ENCODE results near the gene CFAP54.

- no peak for TF ChIP-seq ISL1 (CRISPR knock-in tag; IDR thresholded peaks at IDR 0.05)
- TF ChIP-seq ZNF565 (CRISPR knock-in tag; conservative IDR thresholded peaks at IDR 0.05; ENCODE audit: low read depth), result no peak
- no peak for TF ChIP-seq ARNTL (CRISPR knock-in tag; IDR thresholded peaks at IDR 0.05; ENCODE audit: borderline replicate concordance, low read depth)
- TF ChIP-seq CREB5 (CRISPR knock-in tag; IDR thresholded peaks at IDR 0.05; ENCODE audit: low read depth), result no peak
These were observed 368.8 kb downstream of the CFAP54 start for GRCh38 chr12:96858162-96858561.

Measured in SK-N-SH treated with all-trans-retinoic acid at 6 μM for 48 hours (cell line).